Activated CD4-positive, CD25-positive, alpha-beta regulatory T cell treated with anti-CD3 and anti-CD28 coated beads, Interleukin-2, amount 50 U/mL, for 24 hours (primary cell): ENCODE results near the gene SETBP1.
A peak's percentile ranks its signal among the peaks of the same experiment; 100 is the strongest.

ENCODE experiments used
- ATAC-seq, 2 donors: fragments of 150-1000 bp; cut with Tn5 transposase; one replicate each; pipeline ENCODE4 v1.10.0; 2021; ENCODE audit warnings: mild to moderate bottlenecking in 1 of 2, moderate library complexity in 1 of 2

The SETBP1 gene

DNA sequence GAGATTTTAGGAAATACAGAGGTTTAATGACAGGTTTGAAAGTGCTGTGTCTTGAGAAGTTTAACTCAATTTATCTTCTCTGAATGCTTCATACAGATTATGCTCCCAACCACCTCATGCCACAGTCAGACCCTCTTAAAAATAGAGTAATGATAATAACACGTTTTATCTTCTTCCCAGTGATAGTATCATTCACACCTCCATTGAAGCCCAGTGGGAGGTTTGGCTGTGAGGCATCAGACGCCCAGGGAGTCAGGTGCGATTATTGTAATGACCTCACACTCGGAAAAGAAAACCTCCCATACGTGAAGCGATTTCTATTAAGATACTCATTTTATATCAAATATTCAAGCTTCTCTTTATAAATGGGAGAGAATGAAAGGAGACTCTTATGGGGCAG, 366.3 kb downstream of the SETBP1 start:
- ATAC-seq, result no peak

DNA sequence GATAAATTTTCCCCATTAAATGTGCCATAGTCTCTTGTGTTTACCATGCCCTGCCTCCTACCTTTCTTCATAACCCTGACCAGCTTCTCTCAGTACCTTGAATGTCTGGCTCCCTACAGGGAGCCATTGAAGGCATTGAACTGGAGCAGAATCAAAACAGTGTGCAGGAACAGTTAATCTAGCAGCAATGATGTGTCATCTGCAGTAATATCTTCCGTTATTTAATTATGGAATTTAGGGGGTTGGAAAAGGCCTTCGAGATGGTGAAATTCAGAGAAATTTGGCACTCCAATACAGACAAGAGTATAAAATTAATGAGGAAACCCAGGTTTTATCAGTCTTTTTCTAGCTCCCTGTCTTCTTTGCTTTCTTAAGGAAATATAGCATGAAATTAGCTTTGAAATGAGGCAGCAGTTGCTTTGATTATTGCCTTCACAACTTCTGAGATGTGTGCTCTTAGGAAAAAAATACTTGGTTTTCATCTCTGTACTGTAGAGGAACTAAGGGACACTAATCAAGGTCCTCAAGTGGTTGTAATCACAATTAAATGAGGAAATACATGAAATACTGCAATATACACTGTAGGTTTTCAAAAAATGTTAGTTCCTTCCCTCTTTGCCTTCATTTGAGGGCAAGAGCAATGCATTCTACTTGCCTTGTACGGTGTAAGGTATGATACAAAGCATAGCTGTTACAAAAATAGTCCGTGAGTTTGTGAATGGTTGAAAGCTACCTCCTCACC, 369.1 kb downstream of the SETBP1 start:
- ATAC-seq, result no peak

DNA sequence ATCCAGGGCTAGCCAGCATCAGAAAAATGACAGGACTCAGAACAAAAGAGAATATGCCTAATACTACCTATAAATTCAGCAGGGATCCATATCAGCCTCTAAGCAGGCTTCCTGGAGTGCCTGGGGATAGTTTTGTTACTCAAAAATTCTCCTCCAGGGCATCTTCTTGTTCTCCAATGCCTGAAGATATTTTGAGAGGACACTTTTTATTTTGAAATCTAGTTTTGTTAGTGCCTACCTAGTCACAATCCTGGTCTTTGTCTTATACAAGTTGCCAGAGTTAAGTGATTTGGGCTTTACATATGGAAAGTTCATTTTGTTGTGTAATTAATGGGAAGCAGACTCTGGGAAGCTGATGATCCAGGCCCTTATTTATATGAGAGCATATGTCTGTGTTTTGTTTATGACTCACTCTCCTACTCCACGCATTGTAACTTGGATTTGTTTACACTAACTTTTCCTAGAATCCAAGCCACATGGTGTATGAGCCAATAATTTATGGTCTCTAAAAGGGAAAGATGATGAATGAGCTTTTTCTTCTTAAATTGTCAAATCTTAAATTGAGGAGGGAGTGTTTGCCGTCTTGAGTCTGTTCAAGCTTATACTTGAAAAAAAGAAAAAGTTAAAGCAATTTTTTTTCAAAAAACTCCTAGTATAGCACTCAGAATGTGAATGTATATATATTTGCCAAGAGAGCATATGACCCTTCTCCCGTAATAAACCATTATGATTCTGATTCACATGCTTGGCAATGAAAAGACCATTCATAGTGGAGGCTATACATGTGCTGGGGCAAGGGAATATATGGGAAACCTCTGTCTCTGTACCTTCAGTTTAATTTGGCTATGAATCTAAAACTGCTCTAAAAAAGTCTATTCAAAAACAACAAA, 370.3 kb downstream of the SETBP1 start:
- no peak for ATAC-seq

DNA sequence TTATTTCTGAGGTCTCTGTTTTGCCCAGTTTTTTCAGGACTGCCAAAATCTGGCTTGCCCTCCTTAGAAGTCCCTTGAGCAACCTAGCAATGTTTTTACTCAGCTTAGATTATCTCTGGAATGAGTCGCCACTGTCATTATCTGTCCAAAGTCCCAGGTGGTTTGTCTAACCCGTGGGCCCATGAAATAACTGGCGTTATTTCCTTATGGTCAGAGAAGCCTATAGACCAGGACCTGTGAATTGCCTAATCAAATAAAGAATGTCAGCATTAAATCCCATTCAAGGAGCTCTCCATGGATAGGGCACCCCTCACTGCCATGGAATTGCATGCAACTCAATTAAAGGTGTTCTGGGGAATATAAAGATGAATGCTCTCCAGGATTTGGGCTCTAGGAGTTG, 373.9 kb downstream of the SETBP1 start:
- no peak for ATAC-seq

GRCh38 chr18:45055811-45056210, 375.1 kb downstream of the SETBP1 start:
- ATAC-seq, result no peak

- ATAC-seq, result no peak
Observed at GRCh38 chr18:45056926-45057325, 376.2 kb downstream of the SETBP1 start.

- ATAC-seq, result no peak
Observed at GRCh38 chr18:45057955-45058600, 377.4 kb downstream of the SETBP1 start.

DNA sequence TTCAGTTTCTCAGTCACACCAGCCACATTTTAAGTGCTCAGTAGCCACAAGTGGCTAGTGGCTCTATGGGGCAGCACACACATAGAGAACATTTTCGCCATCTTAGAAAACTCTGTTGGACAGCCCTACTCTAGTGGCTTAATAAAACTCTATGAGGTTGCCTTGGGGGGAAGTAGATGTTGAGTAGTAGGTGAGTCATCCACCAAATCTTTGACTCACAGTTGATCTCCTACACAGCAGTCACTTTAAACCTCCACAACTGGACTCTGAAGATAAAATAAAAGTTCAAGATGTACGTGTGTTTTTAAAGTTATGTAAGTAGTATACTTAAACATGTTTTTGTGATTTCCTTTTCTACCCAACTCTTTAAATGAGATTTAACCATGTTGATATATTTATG, 379.0 kb downstream of the SETBP1 start:
- ATAC-seq, result peak in 1 of 2 donors; percentile 70

- ATAC-seq, result no peak
Observed at GRCh38 chr18:45060102-45060501, 379.4 kb downstream of the SETBP1 start.

DNA sequence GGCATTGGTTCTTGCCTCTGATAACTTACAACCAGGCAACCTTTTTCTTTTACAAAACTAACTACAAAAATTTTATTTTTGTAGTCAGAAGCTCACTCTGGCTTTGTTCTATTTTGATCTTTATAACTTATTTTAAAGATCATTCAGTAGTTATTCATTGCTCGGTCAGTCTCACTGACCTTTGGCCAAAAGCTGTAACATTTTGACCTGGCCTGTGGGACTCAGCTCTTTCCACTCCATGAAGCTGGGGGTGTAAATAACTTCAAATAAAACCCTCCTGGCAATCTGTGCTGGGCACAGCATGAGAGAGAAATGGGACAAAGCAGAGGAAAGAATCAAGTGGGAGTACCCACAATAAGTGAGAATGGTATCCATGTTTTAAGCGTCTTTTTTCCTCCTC, 380.7 kb downstream of the SETBP1 start:
- ATAC-seq, result no peak

- no peak for ATAC-seq
Observed at GRCh38 chr18:45063246-45064038, 382.8 kb downstream of the SETBP1 start.

- ATAC-seq, result no peak
Observed at GRCh38 chr18:45066210-45066609, 385.5 kb downstream of the SETBP1 start.

DNA sequence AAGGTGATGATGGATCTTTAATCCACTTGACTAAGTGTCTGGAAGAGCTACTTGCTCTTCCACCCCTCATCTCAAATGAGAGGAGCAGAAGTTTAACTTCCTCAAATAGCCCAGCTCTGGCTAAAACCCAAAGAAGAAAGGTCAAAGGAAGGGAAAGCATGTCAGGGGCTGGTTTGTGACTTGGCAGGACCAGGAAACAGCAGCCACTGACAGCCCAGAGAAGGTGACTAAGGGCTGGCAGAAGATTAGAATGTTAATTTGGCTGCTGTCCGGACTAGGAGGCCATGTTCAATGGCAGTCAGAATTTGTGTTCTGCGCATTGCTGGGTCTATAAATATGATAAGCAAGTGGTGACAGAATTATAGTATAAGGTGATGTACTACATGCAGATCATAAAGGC, 386.2 kb downstream of the SETBP1 start:
- ATAC-seq, result no peak

DNA sequence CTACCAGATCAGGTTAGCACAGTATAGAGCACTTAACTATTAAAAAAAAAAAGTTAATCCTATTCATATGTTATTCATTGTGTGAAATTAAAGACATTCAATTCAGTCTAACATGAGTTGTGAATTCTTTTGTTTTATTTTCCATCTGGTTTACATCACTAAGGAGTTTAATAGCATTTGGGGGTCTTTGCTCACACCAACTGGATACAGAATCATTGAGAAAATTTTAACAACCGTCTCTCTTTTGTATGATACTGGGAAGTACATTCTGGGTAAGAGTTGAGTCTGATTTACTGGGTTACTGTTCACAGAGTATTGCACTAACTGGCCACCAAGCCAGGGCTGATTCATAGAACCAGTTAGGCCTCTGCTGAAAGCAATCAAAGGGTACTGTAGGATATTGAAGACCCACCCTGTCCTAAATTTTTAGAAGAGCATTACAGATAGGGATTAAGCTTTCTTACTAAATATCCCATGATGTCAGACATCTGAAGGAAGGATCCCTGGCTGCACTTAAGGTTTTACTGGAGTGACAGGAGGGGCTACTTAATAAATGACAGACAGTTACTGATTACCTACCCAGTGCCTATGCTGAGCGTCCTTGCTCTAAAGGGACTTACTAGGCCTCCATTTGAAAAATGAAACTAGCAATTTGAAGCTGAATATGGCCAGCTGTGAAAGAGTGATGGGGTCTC, 387.9 kb downstream of the SETBP1 start:
- ATAC-seq, result no peak

DNA sequence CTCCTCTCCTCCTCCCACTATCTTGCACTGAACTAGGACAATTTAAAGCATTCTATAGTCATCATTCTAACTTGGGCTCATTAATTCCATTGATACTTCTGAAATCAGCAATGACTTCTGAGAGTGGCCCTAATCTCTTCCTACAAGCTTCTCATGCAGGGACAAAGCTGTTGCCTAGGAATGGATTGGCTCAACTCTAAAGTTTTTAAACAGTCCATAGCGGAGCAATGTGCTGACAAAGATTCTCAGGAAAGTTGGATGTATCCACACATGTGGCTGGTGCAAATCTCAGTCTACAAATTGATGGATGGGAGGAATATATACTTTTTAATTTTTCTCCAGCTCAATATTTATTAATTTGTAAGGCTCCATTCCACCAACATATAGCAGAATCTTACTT, 388.9 kb downstream of the SETBP1 start:
- ATAC-seq, result no peak

DNA sequence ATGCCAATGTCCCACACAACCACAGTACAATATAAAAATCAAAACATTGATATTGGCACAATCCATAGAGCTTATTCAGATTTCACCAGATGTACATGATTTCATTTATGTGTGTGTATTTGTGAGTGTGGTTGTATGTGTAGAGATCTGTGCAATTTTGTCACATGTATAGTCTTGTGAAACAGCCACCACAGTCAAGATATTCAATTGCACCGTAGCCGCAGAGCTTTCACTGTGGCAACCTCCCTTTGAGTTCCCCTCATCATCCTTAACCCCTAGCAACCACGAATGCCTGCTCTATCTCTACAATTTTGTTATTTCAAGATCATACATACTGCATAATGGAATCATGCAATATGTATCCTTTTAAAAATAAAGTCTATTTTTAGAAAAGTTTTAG, 391.3 kb downstream of the SETBP1 start:
- no peak for ATAC-seq

DNA sequence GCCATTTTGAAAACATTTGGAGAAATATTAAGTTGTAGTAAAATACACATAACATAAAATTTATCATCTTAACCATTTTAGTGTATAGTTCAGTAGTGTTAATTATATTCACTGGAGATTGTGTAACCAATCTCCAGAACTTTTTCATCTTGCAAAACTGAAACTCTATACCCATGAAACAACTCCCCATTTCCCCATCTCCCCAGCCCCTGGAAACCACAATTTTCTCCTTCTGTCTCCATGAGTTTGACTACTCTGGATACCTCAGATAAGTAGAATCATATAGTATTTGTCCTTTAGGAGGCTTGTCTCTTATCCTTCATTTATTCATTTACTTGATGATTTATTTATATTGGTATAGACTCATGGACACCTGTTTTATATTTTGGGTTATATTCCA, 392.9 kb downstream of the SETBP1 start:
- no peak for ATAC-seq

GRCh38 chr18:45081566-45082181, 401.0 kb downstream of the SETBP1 start:
- ATAC-seq, result no peak

DNA sequence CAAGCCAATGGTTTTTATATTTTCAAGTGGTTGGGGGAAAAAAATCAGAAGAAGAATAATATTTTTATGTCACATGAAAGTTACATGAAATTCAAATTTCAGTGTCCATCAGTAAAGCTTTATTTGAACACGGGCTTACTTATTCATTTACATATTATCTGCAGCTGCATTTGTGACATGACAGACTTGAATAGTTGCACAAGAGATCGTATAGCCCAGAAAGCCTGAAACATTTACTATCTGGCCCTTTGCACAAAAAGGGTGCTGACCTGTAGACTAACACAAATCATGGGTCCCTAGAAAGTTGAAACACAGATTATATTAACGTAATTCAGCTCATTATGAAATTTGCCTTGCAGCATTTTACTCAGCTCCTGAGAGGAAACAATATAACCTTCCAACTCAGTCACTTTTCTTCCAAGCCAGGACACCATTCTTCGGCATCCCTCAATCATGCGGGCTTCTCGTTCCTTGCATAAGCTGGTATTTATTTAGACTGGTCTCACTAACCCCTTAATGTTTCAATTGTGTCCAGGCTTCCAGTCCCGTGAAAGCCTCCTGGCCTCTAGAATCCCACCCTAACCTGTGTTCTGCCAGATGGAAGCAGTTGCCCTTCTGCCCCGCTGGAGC, 402.7 kb downstream of the SETBP1 start:
- no peak for ATAC-seq

GRCh38 chr18:45084206-45084605, 403.5 kb downstream of the SETBP1 start:
- ATAC-seq, result no peak
